CD14-positive monocyte (primary cell): ENCODE results near the gene SNRPF. TPM values are rescaled to one million over a fixed set of nuclear protein-coding genes. Genes with fewer than 3 reads are reported as not detected.

Experiments used
- DNase-seq, 3 donors: peaks; one replicate each; pipeline ENCODE4 v3.0.0-alpha.2; 2011 to 2022
- H2AFZ ChIP-seq: 2 replicates; pipeline ENCODE4 v1.6.0; 2012; ENCODE audit warnings: mild to moderate bottlenecking, low read depth, low read length, inconsistent platforms; ENCODE audit not compliant: insufficient read depth, poor library complexity, severe bottlenecking
- H3K27ac ChIP-seq, 2 donors: 1 replicate in 1 of 2; 2 replicates in 1 of 2; pipeline ENCODE4 v1.5.1; 2012 to 2013; ENCODE audit warnings: low read length in 2 of 2, control low read depth in 1 of 2, inconsistent platforms in 1 of 2, low read depth in 1 of 2, mild to moderate bottlenecking in 1 of 2
- H3K27me3 ChIP-seq, 2 donors: one replicate each; pipeline versions ENCODE4 v1.6.0 to v1.6.1; 2011 to 2013; ENCODE audit warnings: low read length in 2 of 2; ENCODE audit not compliant: control insufficient read depth in 2 of 2, insufficient read depth in 2 of 2
- H3K36me3 ChIP-seq, 2 donors: replicated peaks in 1 of 2; 1 replicate in 1 of 2; 2 replicates in 1 of 2; pipeline versions ENCODE4 v1.5.1 to v1.6.1; 2012 to 2013; ENCODE audit warnings: low read length in 2 of 2, control low read depth in 1 of 2, inconsistent platforms in 1 of 2, mild to moderate bottlenecking in 1 of 2; ENCODE audit not compliant: insufficient read depth in 2 of 2, control insufficient read depth in 1 of 2
- H3K4me1 ChIP-seq, 2 donors: 1 replicate in 1 of 2; 2 replicates in 1 of 2; pipeline versions ENCODE4 v1.5.1 to v1.6.1; 2012 to 2013; ENCODE audit warnings: low read length in 2 of 2, control low read depth in 1 of 2, inconsistent platforms in 1 of 2, mild to moderate bottlenecking in 1 of 2, moderate library complexity in 1 of 2; ENCODE audit not compliant: insufficient read depth in 2 of 2, control insufficient read depth in 1 of 2
- H3K4me2 ChIP-seq: replicated peaks from 2 replicates; pipeline ENCODE3; 2012; ENCODE audit warnings: low read length, moderate library complexity, mild to moderate bottlenecking; ENCODE audit not compliant: poor library complexity, severe bottlenecking; ENCODE audit errors: extremely low read depth
- H3K4me3 ChIP-seq, 3 experiments: fragments of 200-600 bp in 1 of 3; sonication (generic) in 1 of 3; replicated peaks in 1 of 3; 1 replicate in 2 of 3; 2 replicates in 1 of 3; pipeline ENCODE4 v1.5.1; 2011 to 2013; ENCODE audit warnings: low read length in 3 of 3, mild to moderate bottlenecking in 3 of 3, control low read depth in 2 of 3, low read depth in 2 of 3, inconsistent platforms in 1 of 3, moderate library complexity in 1 of 3
- H3K79me2 ChIP-seq: 2 replicates; pipeline ENCODE4 v1.6.0; 2012; ENCODE audit warnings: mild to moderate bottlenecking, control low read depth, inconsistent platforms, low read length, moderate library complexity; ENCODE audit not compliant: insufficient read depth
- H3K9ac ChIP-seq: 2 replicates; pipeline ENCODE4 v1.6.0; 2017; ENCODE audit warnings: low read length, mild to moderate bottlenecking; ENCODE audit not compliant: insufficient read depth, poor library complexity, severe bottlenecking
- H3K9me3 ChIP-seq, 2 donors: replicated peaks in 1 of 2; 1 replicate in 1 of 2; 2 replicates in 1 of 2; pipeline versions ENCODE4 v1.5.1 to v1.6.1; 2012 to 2013; ENCODE audit warnings: low read length in 2 of 2, control low read depth in 1 of 2; ENCODE audit not compliant: control insufficient read depth in 1 of 2, insufficient read depth in 1 of 2
- H4K20me1 ChIP-seq: 2 replicates; pipeline ENCODE4 v1.6.0; 2012; ENCODE audit warnings: mild to moderate bottlenecking, low read length, control low read depth, moderate library complexity; ENCODE audit not compliant: insufficient read depth
- H3K27ac Mint-ChIP-seq, 7 donors: one replicate each; pipeline ENCODE4 v1.8.0; 2020; ENCODE audit warnings: mild to moderate bottlenecking in 7 of 7, mixed read lengths in 7 of 7, moderate library complexity in 6 of 7, inconsistent platforms in 2 of 7
- H3K27me3 Mint-ChIP-seq, 3 donors: one replicate each; pipeline ENCODE4 v1.8.0; 2021 to 2022; ENCODE audit warnings: low read depth in 3 of 3, mild to moderate bottlenecking in 3 of 3, mixed read lengths in 3 of 3, moderate library complexity in 3 of 3, inconsistent platforms in 1 of 3
- H3K36me3 Mint-ChIP-seq, 2 donors: one replicate each; pipeline ENCODE4 v1.8.0; 2020; ENCODE audit warnings: mixed read lengths in 2 of 2, inconsistent platforms in 1 of 2, mild to moderate bottlenecking in 1 of 2
- H3K4me1 Mint-ChIP-seq: one replicate; pipeline ENCODE4 v1.8.0; 2020; ENCODE audit warnings: mild to moderate bottlenecking, mixed read lengths
- H3K4me3 Mint-ChIP-seq, 2 donors: one replicate each; pipeline ENCODE4 v1.8.0; 2020; ENCODE audit warnings: mild to moderate bottlenecking in 2 of 2, mixed read lengths in 2 of 2, moderate library complexity in 1 of 2
- H3K9me3 Mint-ChIP-seq, 7 donors: one replicate each; pipeline ENCODE4 v1.8.0; 2020 to 2022; ENCODE audit warnings: mixed read lengths in 7 of 7, mild to moderate bottlenecking in 6 of 7, moderate library complexity in 6 of 7, inconsistent platforms in 2 of 7
- WGBS: methylation state at CpG from one replicate; pipeline ENCODE4 v1.1.5; 2013; ENCODE audit warnings: missing lambda C conversion rate; ENCODE audit not compliant: insufficient coverage; 5-methylcytosine and 5-hydroxymethylcytosine counted together
- intact Hi-C, 2 donors: fragments of 100-400 bp; cut with micrococcal nuclease; formaldehyde crosslinking; loops; one replicate each; pipeline versions ENCODE4 v1.15.0 to v1.15.1; 2023
- polyA plus RNA-seq, 3 donors: library from polyadenylated mRNA; depleted of rRNA in 1 of 3; unstranded in 2 of 3; stranded (reverse) in 1 of 3; fragments of 300-500 nt in 2 of 3; fragments of >200 nt in 1 of 3; fragmentation: Illumina TruSeq in 2 of 3; gene quantifications; 1 replicate in 2 of 3; 2 replicates in 1 of 3; pipeline ENCODE4 v1.2.3, GENCODE V29; 2012 to 2021
- TF ChIP-seq, protein P1 (sequence below): fragments of 200-600 bp; IDR thresholded peaks from one replicate; pipeline ENCODE4 v1.8.0; 2022; ENCODE audit warnings: antibody characterized with exemption, mild to moderate bottlenecking

Gene SNRPF
- polyA plus RNA-seq, 3 donors: 9.0 to 28.5 (median 23.5) TPM

DNA sequence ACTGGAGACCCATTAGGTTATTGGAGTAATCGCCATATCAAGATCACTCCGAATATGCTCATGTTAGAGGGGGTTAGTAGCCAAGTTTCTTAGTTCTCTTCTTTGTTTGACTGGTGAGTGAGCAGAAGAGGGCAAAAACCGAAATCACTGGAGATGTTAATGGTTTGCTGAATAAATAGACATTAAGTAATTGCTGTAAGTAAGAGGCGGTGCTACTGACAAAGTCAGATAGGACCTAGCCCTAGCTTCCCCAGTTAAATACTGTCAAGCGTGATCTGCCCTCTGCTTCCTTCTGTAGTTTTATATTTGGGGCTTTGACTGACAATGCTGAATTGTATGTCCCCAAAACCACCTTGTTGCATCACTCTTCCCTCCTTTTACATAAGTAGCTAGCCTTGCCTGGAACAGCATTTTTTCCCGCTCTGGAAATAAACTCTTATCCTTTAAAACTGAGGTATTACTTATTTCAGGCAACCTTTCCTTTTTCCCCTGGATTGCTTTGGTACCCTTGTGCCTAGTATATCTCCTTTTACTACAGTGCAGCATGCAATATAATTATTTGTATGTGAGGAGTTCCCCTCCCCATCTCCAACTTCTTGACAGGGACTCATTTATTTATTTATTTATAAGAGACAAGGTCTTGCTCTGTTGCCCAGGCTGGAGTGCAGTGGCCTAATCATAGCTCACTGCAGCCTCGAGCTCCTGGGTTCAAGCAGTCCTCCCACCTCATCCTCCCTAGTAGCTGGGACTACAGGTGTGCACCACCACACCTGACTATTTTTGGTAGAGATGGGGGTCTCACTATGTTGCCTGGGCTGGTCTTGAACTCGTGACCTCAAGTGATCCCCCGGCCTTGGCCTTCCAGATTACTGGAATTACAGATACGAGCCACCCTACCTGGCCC, 1.4 kb downstream of the SNRPF start:
- Histone ChIP-seq H3K27me3 (peaks cover 8 to 24% of the 10 kb centered on the region in 2 donors), H3K9ac (no peak overlapping the region), H3K4me1 (peaks cover 23 to 28% of the 10 kb centered on the region in 2 donors), H3K27ac (peak overlapping the region in 1 of 2 donors; percentile 88), H3K36me3 (peaks cover 29 to 44% of the 10 kb centered on the region in 2 donors), H2AFZ (peak overlapping the region; percentile 81), H3K9me3 (no peaks in the 10 kb centered on the region), H3K79me2 (peaks cover 60% of the 10 kb centered on the region), H3K4me3 (peak overlapping the region in 1 of 3 experiments; percentile 88), H4K20me1 (no peaks in the 10 kb centered on the region), H3K4me2 (peak overlapping the region; percentile 89)
- Mint-ChIP-seq H3K27ac (peak overlapping the region in 1 of 7 donors; percentile 66), H3K27me3 (peaks cover 10 to 15% (median 11%) of the 10 kb centered on the region in 3 donors), H3K9me3 (peaks cover 0 to 2% (median 0%) of the 10 kb centered on the region in 7 donors), H3K4me3 (no peak overlapping the region), H3K36me3 (peaks cover 32 to 33% of the 10 kb centered on the region in 2 donors), H3K4me1 (no peaks in the 10 kb centered on the region)
- TF ChIP-seq, protein P1, sequence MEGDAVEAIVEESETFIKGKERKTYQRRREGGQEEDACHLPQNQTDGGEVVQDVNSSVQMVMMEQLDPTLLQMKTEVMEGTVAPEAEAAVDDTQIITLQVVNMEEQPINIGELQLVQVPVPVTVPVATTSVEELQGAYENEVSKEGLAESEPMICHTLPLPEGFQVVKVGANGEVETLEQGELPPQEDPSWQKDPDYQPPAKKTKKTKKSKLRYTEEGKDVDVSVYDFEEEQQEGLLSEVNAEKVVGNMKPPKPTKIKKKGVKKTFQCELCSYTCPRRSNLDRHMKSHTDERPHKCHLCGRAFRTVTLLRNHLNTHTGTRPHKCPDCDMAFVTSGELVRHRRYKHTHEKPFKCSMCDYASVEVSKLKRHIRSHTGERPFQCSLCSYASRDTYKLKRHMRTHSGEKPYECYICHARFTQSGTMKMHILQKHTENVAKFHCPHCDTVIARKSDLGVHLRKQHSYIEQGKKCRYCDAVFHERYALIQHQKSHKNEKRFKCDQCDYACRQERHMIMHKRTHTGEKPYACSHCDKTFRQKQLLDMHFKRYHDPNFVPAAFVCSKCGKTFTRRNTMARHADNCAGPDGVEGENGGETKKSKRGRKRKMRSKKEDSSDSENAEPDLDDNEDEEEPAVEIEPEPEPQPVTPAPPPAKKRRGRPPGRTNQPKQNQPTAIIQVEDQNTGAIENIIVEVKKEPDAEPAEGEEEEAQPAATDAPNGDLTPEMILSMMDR: no peak
- 72% methylated on average over 6 of the region's 10 CpGs for WGBS
- intact Hi-C loops: loop anchor here in 1 of 2 donors (5.0 kb wide), 2 partner anchors 82 to 137 kb away; partner anchors contain the start of genes AMDHD1, CCDC38 and HAL
- DNase-seq: no peak

DNA sequence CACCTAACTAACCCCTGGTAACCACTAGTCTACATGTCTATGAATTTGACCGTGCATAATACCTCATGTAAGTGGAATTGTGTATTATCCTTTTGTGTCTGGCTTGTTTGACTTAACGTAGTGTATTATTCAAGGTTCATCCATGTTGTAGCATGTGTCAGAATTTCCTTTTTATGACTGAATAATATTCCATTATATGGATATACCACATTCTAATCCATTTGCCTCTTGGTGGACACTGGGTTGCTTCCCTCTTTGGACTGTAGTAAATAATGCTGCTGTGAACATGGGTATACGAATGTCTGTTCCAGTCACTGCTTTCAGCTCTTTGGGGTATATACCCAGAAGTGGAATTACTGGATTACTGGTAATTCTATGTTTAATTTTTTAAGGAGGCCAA, 3.3 kb downstream of the SNRPF start:
- no peak overlapping the region for H3K4me2 ChIP-seq
- peaks cover 60% of the 10 kb centered on the region for H3K79me2 ChIP-seq
- H3K27ac ChIP-seq: no peak overlapping the region
- Mint-ChIP-seq H3K36me3 (peaks cover 42% of the 10 kb centered on the region in 2 donors), H3K4me3 (no peak overlapping the region), H3K27ac (no peak overlapping the region), H3K27me3 (peaks cover 4 to 6% (median 5%) of the 10 kb centered on the region in 3 donors), H3K4me1 (no peaks in the 10 kb centered on the region), H3K9me3 (peaks cover 0 to 2% (median 0%) of the 10 kb centered on the region in 7 donors)
- intact Hi-C loops: loop anchor here in 1 of 2 donors (5.0 kb wide), 1 partner anchor 80 kb away; the partner anchor contains the start of genes AMDHD1 and CCDC38
- H3K4me3 ChIP-seq: no peak overlapping the region
- H3K4me1 ChIP-seq: peaks cover 23 to 28% of the 10 kb centered on the region in 2 donors
- peaks cover 43 to 61% of the 10 kb centered on the region in 2 donors for H3K36me3 ChIP-seq
- no peak overlapping the region for H3K9ac ChIP-seq
- H3K27me3 ChIP-seq: peaks cover 4 to 10% of the 10 kb centered on the region in 2 donors
- no peaks in the 10 kb centered on the region for H4K20me1 ChIP-seq
- H3K9me3 ChIP-seq: no peaks in the 10 kb centered on the region
- H2AFZ ChIP-seq: no peak overlapping the region
- DNase-seq: no peak
- TF ChIP-seq, protein P1: no peak
- WGBS: 100% methylated on average over 1 of the region's 3 CpGs
